Lower leg skin (tissue), 4 donors: Measurements from ENCODE around the gene RPL13. TPM values are rescaled to one million over a fixed set of nuclear protein-coding genes. Genes with fewer than 3 reads are reported as not detected.

ENCODE experiments used
- DNase-seq, 2 donors: peaks; one replicate each; pipeline ENCODE4 v3.0.0-alpha.2; 2019; ENCODE audit warnings: low spot score in 2 of 2
- H3K4me3 ChIP-seq: fragments of 200-600 bp; sonication (generic); 2 replicates; pipeline ENCODE4 v1.5.1; 2017; ENCODE audit warnings: mild to moderate bottlenecking, low read depth; ENCODE audit not compliant: poor library complexity, severe bottlenecking
- CTCF ChIP-seq, 3 donors: fragments of 450-650 bp; IDR thresholded peaks; one replicate each; pipeline ENCODE4 v1.5.1; 2016; ENCODE audit warnings: antibody characterized with exemption in 3 of 3, mild to moderate bottlenecking in 3 of 3, moderate library complexity in 2 of 3
- POLR2A ChIP-seq, 2 donors: fragments of 450-650 bp; IDR thresholded peaks; one replicate each; pipeline ENCODE4 v1.6.1; 2016 to 2017; ENCODE audit warnings: antibody characterized with exemption in 2 of 2, mild to moderate bottlenecking in 1 of 2, moderate library complexity in 1 of 2
- WGBS, 2 donors: methylation state at CpG; one replicate each; pipeline ENCODE4 v1.1.5; 2018; 5-methylcytosine and 5-hydroxymethylcytosine counted together
- intact Hi-C: fragments of 100-400 bp; cut with DNase I; formaldehyde crosslinking; loops from one replicate; pipeline ENCODE4 v1.15.0; 2023; ENCODE audit warnings: low total_unique reads
- total RNA-seq, 4 donors: library from RNA; depleted of rRNA; stranded (reverse); fragments of >200 nt; gene quantifications; one replicate each; pipeline ENCODE4 v1.1.0, GENCODE V29; 2016

RPL13 gene
- total RNA-seq, 4 donors from 2014 or later, result 8,523 to 25,229 (median 9,742) TPM

GRCh38 chr16:89562939-89563338 is 2.5 kb downstream of the RPL13 start:
- TF ChIP-seq POLR2A (IDR thresholded peaks at IDR 0.05), result no peak
- no peak for TF ChIP-seq CTCF (IDR thresholded peaks at IDR 0.05)
- intact Hi-C loops, result no loop called here
- no peak overlapping the region for H3K4me3 ChIP-seq
- no peak for DNase-seq
- WGBS, 2 donors, result 78 to 79% methylated on average over 12 of the region's 12 CpGs

- DNase-seq, result no peak
- intact Hi-C loops, result no loop called here
- TF ChIP-seq CTCF (IDR thresholded peaks at IDR 0.05) (no peak), POLR2A (IDR thresholded peaks at IDR 0.05) (no peak)
- WGBS, 2 donors, result 63 to 65% methylated on average over 12 of the region's 12 CpGs
- no peak overlapping the region for H3K4me3 ChIP-seq
These were observed 3.3 kb downstream of the RPL13 start for GRCh38 chr16:89563639-89564392.

GRCh38 chr16:89564476-89565255 is 4.2 kb downstream of the RPL13 start:
- WGBS, 2 donors, result 69 to 71% methylated on average over 16 to 21 of the region's 22 CpGs
- DNase-seq, result no peak
- H3K4me3 ChIP-seq, result no peak overlapping the region
- intact Hi-C loops, result no loop called here
- no peak for TF ChIP-seq CTCF (IDR thresholded peaks at IDR 0.05)
- no peak for TF ChIP-seq POLR2A (IDR thresholded peaks at IDR 0.05)

DNA sequence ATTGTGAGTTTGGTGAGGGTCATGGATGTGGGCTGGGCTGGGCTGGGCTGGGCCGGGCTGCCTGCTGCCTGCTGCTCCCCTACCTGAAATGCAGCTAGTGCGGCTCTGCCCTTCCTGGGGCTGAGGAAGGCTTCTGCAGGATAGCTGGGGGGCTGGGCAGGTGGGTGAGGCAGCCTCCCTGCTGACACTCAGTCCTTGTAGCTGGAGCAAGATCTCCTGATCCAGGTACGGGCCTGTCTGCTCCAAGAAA is 4.7 kb downstream of the RPL13 start:
- DNase-seq, result no peak
- TF ChIP-seq POLR2A (IDR thresholded peaks at IDR 0.05) (no peak), CTCF (IDR thresholded peaks at IDR 0.05) (no peak)
- intact Hi-C loops, result no loop called here
- WGBS, 2 donors, result 23 to 50% methylated on average over 2 to 3 of the region's 3 CpGs
- H3K4me3 ChIP-seq, result no peak overlapping the region

DNA sequence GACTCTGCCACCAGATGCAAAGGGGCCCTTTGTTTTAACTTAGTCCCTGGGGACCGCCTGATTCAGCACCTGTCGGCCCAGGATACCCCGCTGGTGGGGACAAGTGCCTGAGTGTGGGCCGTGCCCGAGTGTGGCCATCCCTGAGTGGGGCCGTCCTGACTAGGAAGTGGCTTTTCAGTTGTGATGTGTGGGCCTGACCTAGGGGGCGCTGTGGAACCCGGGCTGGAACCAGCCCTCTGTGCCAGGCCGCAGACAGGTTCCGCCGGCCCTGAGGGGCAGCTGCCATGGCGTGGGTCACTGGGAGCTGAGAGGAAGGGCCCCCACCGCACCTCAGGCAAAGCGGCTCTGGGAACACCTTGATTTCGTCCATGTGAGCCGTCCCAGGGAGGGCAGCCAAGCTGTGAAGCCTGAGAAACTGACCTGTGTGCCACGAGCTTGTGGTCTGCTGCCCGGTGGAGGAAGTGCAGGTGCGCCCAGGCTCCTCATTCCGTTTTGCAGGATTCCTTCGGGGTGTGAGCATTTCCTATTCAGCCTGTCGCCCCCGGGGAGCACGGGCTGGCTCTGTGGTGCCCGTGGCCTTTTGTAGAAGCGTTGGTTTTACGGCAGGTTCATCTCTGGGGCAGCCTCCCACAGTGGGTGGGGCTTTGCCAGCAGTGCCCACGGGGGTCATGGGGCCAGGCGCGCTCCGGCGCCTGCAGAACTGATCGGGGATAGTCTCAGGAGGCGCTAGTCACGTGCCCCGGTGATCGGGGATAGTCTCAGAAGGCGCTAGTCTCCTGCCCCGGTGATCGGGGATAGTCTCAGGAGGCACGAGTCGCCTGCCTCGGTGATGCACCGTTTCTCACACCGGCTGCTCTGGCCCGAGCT is 5.3 kb downstream of the RPL13 start:
- DNase-seq, result peak; percentile 40 to 90
- TF ChIP-seq POLR2A (IDR thresholded peaks at IDR 0.05), result no peak
- no peak for TF ChIP-seq CTCF (IDR thresholded peaks at IDR 0.05)
- WGBS, 2 donors, result 3 to 4% methylated on average over 20 to 39 of the region's 46 CpGs
- intact Hi-C loops, result no loop called here
- no peak overlapping the region for H3K4me3 ChIP-seq
